OCI-LY1 (cell line): ENCODE data around the gene MCU.

Experiments used
- CTCF ChIP-seq: fragments of 200-600 bp; sonication (generic), shearing (Covaris generic); IDR thresholded peaks from 2 replicates; pipeline ENCODE4 v1.5.1; 2017; ENCODE audit warnings: mild to moderate bottlenecking, antibody characterized with exemption, low read length, moderate library complexity, mixed read lengths
- EZH2 ChIP-seq: fragments of 200-600 bp; sonication (generic), shearing (Covaris generic); IDR thresholded peaks from 2 replicates; pipeline ENCODE4 v1.8.0; 2017; ENCODE audit warnings: borderline replicate concordance, mixed run types, mild to moderate bottlenecking, antibody characterized with exemption, low read length, moderate library complexity, mixed read lengths

- TF ChIP-seq CTCF (no peak), EZH2 (no peak)
Observed at GRCh38 chr10:72802763-72803505, 111.0 kb downstream of the MCU start.
